GM18511 (cell line): Measurements from ENCODE around the gene TBX2.

ENCODE experiments used
- ATAC-seq: cut with Tn5 transposase; IDR thresholded peaks from one replicate; pipeline ENCODE4 v1.9.1; 2021; ENCODE audit warnings: mild to moderate bottlenecking, moderate library complexity; ENCODE audit not compliant: unreplicated experiment

The TBX2 gene

GRCh38 chr17:61368832-61369450, 30.7 kb upstream of the TBX2 start:
- ATAC-seq = no peak

GRCh38 chr17:61369751-61370150, 29.9 kb upstream of the TBX2 start:
- ATAC-seq = no peak

GRCh38 chr17:61371179-61371578, 28.5 kb upstream of the TBX2 start:
- no peak for ATAC-seq

- no peak for ATAC-seq
Measured at GRCh38 chr17:61371606-61372005, 28.0 kb upstream of the TBX2 start.

- no peak for ATAC-seq
Measured at GRCh38 chr17:61372436-61372835, 27.2 kb upstream of the TBX2 start.

- ATAC-seq = no peak
Measured at GRCh38 chr17:61376931-61377838, 22.5 kb upstream of the TBX2 start.

GRCh38 chr17:61378658-61379456, 20.8 kb upstream of the TBX2 start:
- no peak for ATAC-seq

GRCh38 chr17:61379457-61380216, 20.0 kb upstream of the TBX2 start:
- no peak for ATAC-seq

- no peak for ATAC-seq
Measured at GRCh38 chr17:61380217-61380835, 19.3 kb upstream of the TBX2 start.

GRCh38 chr17:61380836-61381525, 18.7 kb upstream of the TBX2 start:
- no peak for ATAC-seq

GRCh38 chr17:61381537-61381936, 18.1 kb upstream of the TBX2 start:
- no peak for ATAC-seq

GRCh38 chr17:61382796-61383688, 16.6 kb upstream of the TBX2 start:
- ATAC-seq = no peak

- no peak for ATAC-seq
Measured at GRCh38 chr17:61383689-61384201, 15.9 kb upstream of the TBX2 start.

GRCh38 chr17:61384354-61384691, 15.3 kb upstream of the TBX2 start:
- no peak for ATAC-seq

- ATAC-seq = no peak
Measured at GRCh38 chr17:61384692-61385576, 14.7 kb upstream of the TBX2 start.

GRCh38 chr17:61385577-61386236, 13.9 kb upstream of the TBX2 start:
- ATAC-seq = no peak

GRCh38 chr17:61386251-61386650, 13.4 kb upstream of the TBX2 start:
- no peak for ATAC-seq
